ENCODE results near the gene TCF12.

TCF12 gene

GRCh38 chr15:56916825-56917477, 1.5 kb upstream of the TCF12 start:
- Histone ChIP-seq H3K4me3 (ENCODE audit: low read depth in 1 of 2, low read length in 2 of 2) (peak overlapping the region; percentile 88 to 95), H3K27me3 (ENCODE audit: low read depth, low read length) (no peaks in the 10 kb centered on the region), H3K9me3 (ENCODE audit: control insufficient read depth in 1 of 2, low read length in 2 of 2) (no peaks in the 10 kb centered on the region), H3K27ac (ENCODE audit: low read length) (no peak overlapping the region), H3K4me1 (ENCODE audit: control insufficient read depth in 1 of 2, insufficient read depth in 2 of 2, low read length in 2 of 2) (peaks cover 12 to 20% of the 10 kb centered on the region in 2 donors), H3K36me3 (ENCODE audit: control insufficient read depth in 1 of 2, insufficient read depth in 2 of 2, low read length in 2 of 2) (no peaks in the 10 kb centered on the region)

DNA sequence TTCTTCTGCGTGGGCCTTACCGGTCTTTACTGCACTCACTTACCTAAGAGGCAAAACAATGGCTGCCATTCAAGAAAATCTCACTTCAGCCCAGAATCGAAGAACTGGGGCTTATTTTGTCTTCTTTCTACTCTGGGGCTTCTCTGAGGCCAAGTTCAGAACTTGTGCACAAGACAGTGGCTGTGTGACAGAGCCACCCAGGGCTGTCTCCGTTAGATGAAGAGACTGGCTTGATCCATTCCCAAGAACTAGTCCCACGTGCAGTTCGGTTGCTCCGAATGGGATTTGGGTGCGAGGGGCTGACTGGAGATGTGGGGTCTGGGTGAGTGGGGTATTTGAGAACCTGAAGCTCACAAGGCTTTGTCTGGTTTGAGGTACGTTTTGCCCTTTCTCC, 795 bp upstream of the TCF12 start:
- Histone ChIP-seq H3K27ac (ENCODE audit: low read length) (peak overlapping the region; percentile 18), H3K4me1 (ENCODE audit: control insufficient read depth in 1 of 2, insufficient read depth in 2 of 2, low read length in 2 of 2) (peaks cover 12 to 26% of the 10 kb centered on the region in 2 donors), H3K4me3 (ENCODE audit: low read depth in 1 of 2, low read length in 2 of 2) (peak overlapping the region; percentile 88 to 95), H3K36me3 (ENCODE audit: control insufficient read depth in 1 of 2, insufficient read depth in 2 of 2, low read length in 2 of 2) (no peaks in the 10 kb centered on the region), H3K9me3 (ENCODE audit: control insufficient read depth in 1 of 2, low read length in 2 of 2) (no peaks in the 10 kb centered on the region), H3K27me3 (ENCODE audit: low read depth, low read length) (no peaks in the 10 kb centered on the region)

- Histone ChIP-seq H3K9me3 (ENCODE audit: control insufficient read depth in 1 of 2, low read length in 2 of 2) (no peaks in the 10 kb centered on the region), H3K36me3 (ENCODE audit: control insufficient read depth in 1 of 2, insufficient read depth in 2 of 2, low read length in 2 of 2) (no peaks in the 10 kb centered on the region), H3K27me3 (ENCODE audit: low read depth, low read length) (no peaks in the 10 kb centered on the region), H3K4me1 (ENCODE audit: control insufficient read depth in 1 of 2, insufficient read depth in 2 of 2, low read length in 2 of 2) (peaks cover 12 to 32% of the 10 kb centered on the region in 2 donors), H3K4me3 (ENCODE audit: low read depth in 1 of 2, low read length in 2 of 2) (peak overlapping the region; percentile 88 to 95), H3K27ac (ENCODE audit: low read length) (peak overlapping the region; percentile 86)
These were observed 676 bp downstream of the TCF12 start for GRCh38 chr15:56919031-56919608.

- H3K27ac ChIP-seq (ENCODE audit: low read length) = peak overlapping the region; percentile 86
- no peaks in the 10 kb centered on the region for H3K9me3 ChIP-seq (ENCODE audit: control insufficient read depth in 1 of 2, low read length in 2 of 2)
- peak overlapping the region; percentile 88 to 95 for H3K4me3 ChIP-seq (ENCODE audit: low read depth in 1 of 2, low read length in 2 of 2)
- H3K27me3 ChIP-seq (ENCODE audit: low read depth, low read length) = no peaks in the 10 kb centered on the region
- peaks cover 12 to 32% of the 10 kb centered on the region in 2 donors for H3K4me1 ChIP-seq (ENCODE audit: control insufficient read depth in 1 of 2, insufficient read depth in 2 of 2, low read length in 2 of 2)
- H3K36me3 ChIP-seq (ENCODE audit: control insufficient read depth in 1 of 2, insufficient read depth in 2 of 2, low read length in 2 of 2) = no peaks in the 10 kb centered on the region
These were observed 1.3 kb downstream of the TCF12 start for GRCh38 chr15:56919609-56920366.

- H3K27me3 ChIP-seq (ENCODE audit: low read depth, low read length) = no peaks in the 10 kb centered on the region
- H3K4me3 ChIP-seq (ENCODE audit: low read depth in 1 of 2, low read length in 2 of 2) = peak overlapping the region; percentile 88 to 95
- H3K9me3 ChIP-seq (ENCODE audit: control insufficient read depth in 1 of 2, low read length in 2 of 2) = no peaks in the 10 kb centered on the region
- peaks cover 12 to 32% of the 10 kb centered on the region in 2 donors for H3K4me1 ChIP-seq (ENCODE audit: control insufficient read depth in 1 of 2, insufficient read depth in 2 of 2, low read length in 2 of 2)
- H3K27ac ChIP-seq (ENCODE audit: low read length) = peak overlapping the region; percentile 86
- H3K36me3 ChIP-seq (ENCODE audit: control insufficient read depth in 1 of 2, insufficient read depth in 2 of 2, low read length in 2 of 2) = no peaks in the 10 kb centered on the region
These were observed 1.9 kb downstream of the TCF12 start for GRCh38 chr15:56920367-56920627.

- no peak overlapping the region for H3K4me3 ChIP-seq (ENCODE audit: low read depth in 1 of 2, low read length in 2 of 2)
- H3K4me1 ChIP-seq (ENCODE audit: control insufficient read depth in 1 of 2, insufficient read depth in 2 of 2, low read length in 2 of 2) = peaks cover 8 to 34% of the 10 kb centered on the region in 2 donors
- H3K36me3 ChIP-seq (ENCODE audit: control insufficient read depth in 1 of 2, insufficient read depth in 2 of 2, low read length in 2 of 2) = no peaks in the 10 kb centered on the region
- no peak overlapping the region for H3K27ac ChIP-seq (ENCODE audit: low read length)
- H3K9me3 ChIP-seq (ENCODE audit: control insufficient read depth in 1 of 2, low read length in 2 of 2) = no peaks in the 10 kb centered on the region
- no peaks in the 10 kb centered on the region for H3K27me3 ChIP-seq (ENCODE audit: low read depth, low read length)
These were observed 4.7 kb downstream of the TCF12 start for GRCh38 chr15:56923174-56923591.

- peaks cover 10 to 50% of the 10 kb centered on the region in 2 donors for H3K4me1 ChIP-seq (ENCODE audit: control insufficient read depth in 1 of 2, insufficient read depth in 2 of 2, low read length in 2 of 2)
- H3K36me3 ChIP-seq (ENCODE audit: control insufficient read depth in 1 of 2, insufficient read depth in 2 of 2, low read length in 2 of 2) = peaks cover 0 to 8% of the 10 kb centered on the region in 2 donors
- no peaks in the 10 kb centered on the region for H3K27me3 ChIP-seq (ENCODE audit: low read depth, low read length)
- no peaks in the 10 kb centered on the region for H3K9me3 ChIP-seq (ENCODE audit: control insufficient read depth in 1 of 2, low read length in 2 of 2)
- no peak overlapping the region for H3K27ac ChIP-seq (ENCODE audit: low read length)
- H3K4me3 ChIP-seq (ENCODE audit: low read depth in 1 of 2, low read length in 2 of 2) = no peak overlapping the region
These were observed 9.4 kb downstream of the TCF12 start for GRCh38 chr15:56927816-56928215.

- Histone ChIP-seq H3K27me3 (ENCODE audit: low read depth, low read length) (no peaks in the 10 kb centered on the region), H3K4me1 (ENCODE audit: control insufficient read depth in 1 of 2, insufficient read depth in 2 of 2, low read length in 2 of 2) (peaks cover 13 to 44% of the 10 kb centered on the region in 2 donors), H3K27ac (ENCODE audit: low read length) (no peak overlapping the region), H3K4me3 (ENCODE audit: low read depth in 1 of 2, low read length in 2 of 2) (no peak overlapping the region), H3K9me3 (ENCODE audit: control insufficient read depth in 1 of 2, low read length in 2 of 2) (no peaks in the 10 kb centered on the region), H3K36me3 (ENCODE audit: control insufficient read depth in 1 of 2, insufficient read depth in 2 of 2, low read length in 2 of 2) (peaks cover 0 to 8% of the 10 kb centered on the region in 2 donors)
These were observed 11.0 kb downstream of the TCF12 start for GRCh38 chr15:56929399-56929798.

DNA sequence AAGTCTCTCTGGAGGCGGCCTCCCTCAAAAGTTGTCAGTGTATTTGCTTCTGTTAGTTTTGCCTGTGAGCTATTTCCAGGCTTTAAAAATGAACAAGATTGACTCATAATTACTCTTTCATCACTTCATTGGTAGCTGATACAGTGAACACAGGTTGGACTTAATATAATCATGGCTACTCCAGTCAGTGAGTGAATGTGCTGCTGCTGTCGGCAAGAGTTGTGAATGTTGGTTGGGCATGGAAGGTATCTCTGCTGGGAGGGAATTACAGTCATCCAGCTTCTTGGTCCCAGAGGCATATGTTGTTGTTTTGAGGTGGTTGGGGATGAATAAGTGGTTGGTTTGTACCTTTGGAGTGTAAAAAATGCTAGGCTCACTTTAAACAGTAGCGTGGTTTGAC, 11.5 kb downstream of the TCF12 start:
- peaks cover 13 to 44% of the 10 kb centered on the region in 2 donors for H3K4me1 ChIP-seq (ENCODE audit: control insufficient read depth in 1 of 2, insufficient read depth in 2 of 2, low read length in 2 of 2)
- no peak overlapping the region for H3K4me3 ChIP-seq (ENCODE audit: low read depth in 1 of 2, low read length in 2 of 2)
- peaks cover 0 to 8% of the 10 kb centered on the region in 2 donors for H3K36me3 ChIP-seq (ENCODE audit: control insufficient read depth in 1 of 2, insufficient read depth in 2 of 2, low read length in 2 of 2)
- H3K27me3 ChIP-seq (ENCODE audit: low read depth, low read length) = no peaks in the 10 kb centered on the region
- no peaks in the 10 kb centered on the region for H3K9me3 ChIP-seq (ENCODE audit: control insufficient read depth in 1 of 2, low read length in 2 of 2)
- H3K27ac ChIP-seq (ENCODE audit: low read length) = no peak overlapping the region

DNA sequence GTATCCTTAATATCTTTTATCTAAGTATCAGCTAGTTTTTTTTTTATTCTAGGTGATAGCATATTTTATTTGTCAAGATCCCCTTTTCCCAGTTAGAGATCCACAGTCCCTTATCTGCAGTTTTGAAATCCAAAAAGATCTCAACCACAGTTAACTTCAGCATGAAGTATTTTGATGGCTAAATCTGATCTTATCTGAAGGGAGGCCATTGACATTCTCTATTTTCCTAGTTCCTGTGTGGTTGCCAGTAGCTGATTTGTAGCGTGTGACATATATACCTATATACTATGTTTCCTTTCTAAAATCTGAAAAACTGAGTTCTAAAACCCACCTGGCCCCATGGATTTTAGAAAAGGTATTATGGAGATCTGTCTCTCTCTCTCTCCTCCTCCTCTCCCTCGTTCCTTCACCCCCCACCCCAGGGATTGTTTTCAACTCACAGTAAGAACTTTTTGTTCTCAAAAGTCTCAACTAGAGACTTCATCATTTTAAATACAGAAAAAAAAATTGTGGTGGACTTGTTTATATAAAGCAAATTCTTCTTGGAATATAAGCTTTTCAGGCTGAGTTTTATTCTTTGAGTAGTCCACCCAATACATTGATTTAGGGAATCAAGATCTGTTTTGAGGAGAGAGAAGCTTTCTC, 12.3 kb downstream of the TCF12 start:
- H3K4me3 ChIP-seq (ENCODE audit: low read depth in 1 of 2, low read length in 2 of 2) = no peak overlapping the region
- no peak overlapping the region for H3K27ac ChIP-seq (ENCODE audit: low read length)
- no peaks in the 10 kb centered on the region for H3K9me3 ChIP-seq (ENCODE audit: control insufficient read depth in 1 of 2, low read length in 2 of 2)
- peaks cover 13 to 43% of the 10 kb centered on the region in 2 donors for H3K4me1 ChIP-seq (ENCODE audit: control insufficient read depth in 1 of 2, insufficient read depth in 2 of 2, low read length in 2 of 2)
- no peaks in the 10 kb centered on the region for H3K27me3 ChIP-seq (ENCODE audit: low read depth, low read length)
- peaks cover 0 to 8% of the 10 kb centered on the region in 2 donors for H3K36me3 ChIP-seq (ENCODE audit: control insufficient read depth in 1 of 2, insufficient read depth in 2 of 2, low read length in 2 of 2)

Data from muscle layer of duodenum (tissue), 2 donors.